Endothelial cell of umbilical vein (primary cell): ENCODE results near the gene MCEMP1. TPM values are rescaled to one million over a fixed set of nuclear protein-coding genes. Genes with fewer than 3 reads are reported as not detected.

Source experiments
- BruUV-seq: library from RNA; stranded (reverse); fragments of 400-500 nt; replicated peaks from 2 replicates; lab custom pipeline; 2021; lab: Mats Ljungman, UMichigan
- CTCF ChIA-PET: fragments of 300-600, 350-600 bp; sonication (Branson Sonifier 250); formaldehyde crosslinking; loops from one replicate; lab custom pipeline; 2021; ENCODE audit warnings: antibody characterized with exemption, inconsistent platforms; lab: Charles Lee
- POLR2A ChIA-PET: fragments of 300-600, 350-600 bp; sonication (Branson Sonifier 250); formaldehyde crosslinking; loops from one replicate; lab custom pipeline; 2021; ENCODE audit warnings: antibody characterized with exemption, inconsistent platforms; lab: Charles Lee
- DNase-seq: peaks from one replicate; pipeline ENCODE4 v3.0.0-alpha.2; 2011; ENCODE audit warnings: low read depth, low spot score
- FAIRE-seq: peaks from 2 replicates; lab custom pipeline; 2011; peaks lifted over from hg19 to GRCh38; lab: Jason Lieb, UNC
- H2AFZ ChIP-seq: 2 replicates; pipeline ENCODE4 v1.6.0; 2012; ENCODE audit warnings: low read depth, low read length, control low read depth, inconsistent platforms
- H3K27ac ChIP-seq: 2 replicates; pipeline ENCODE4 v1.5.1; 2011; ENCODE audit warnings: low read depth, mild to moderate bottlenecking, control low read depth, low read length, moderate library complexity; ENCODE audit not compliant: insufficient read depth
- H3K27me3 ChIP-seq, 2 experiments: 2 replicates each; pipeline versions ENCODE4 v1.6.0 to v1.6.1; 2011; ENCODE audit warnings: low read length in 2 of 2, mixed read lengths in 1 of 2; ENCODE audit not compliant: control insufficient read depth in 2 of 2, insufficient read depth in 2 of 2
- H3K36me3 ChIP-seq, 2 experiments: 2 replicates in 1 of 2; 3 replicates in 1 of 2; pipeline ENCODE4 v1.5.1; 2011; ENCODE audit warnings: low read length in 2 of 2, mild to moderate bottlenecking in 1 of 2, moderate library complexity in 1 of 2; ENCODE audit not compliant: control insufficient read depth in 2 of 2, insufficient read depth in 2 of 2; ENCODE audit errors: extremely low read depth in 1 of 2
- H3K4me1 ChIP-seq: 3 replicates; pipeline ENCODE4 v1.5.1; 2011; ENCODE audit warnings: mild to moderate bottlenecking, low read length; ENCODE audit not compliant: control insufficient read depth, insufficient read depth; ENCODE audit errors: extremely low read depth
- H3K4me2 ChIP-seq: 2 replicates; pipeline ENCODE4 v1.6.1; 2011; ENCODE audit warnings: low read length, control low read depth, mixed read lengths; ENCODE audit not compliant: insufficient read depth
- H3K4me3 ChIP-seq, 3 experiments: fragments of 200-600 bp in 1 of 3; sonication (generic), shearing (Covaris generic) in 1 of 3; replicated peaks in 1 of 3; 2 replicates each; pipeline ENCODE4 v1.5.1; 2011 to 2016; ENCODE audit warnings: control low read depth in 3 of 3, low read length in 3 of 3, mild to moderate bottlenecking in 2 of 3, inconsistent platforms in 1 of 3, low read depth in 1 of 3, moderate library complexity in 1 of 3; ENCODE audit not compliant: insufficient read depth in 1 of 3
- H3K79me2 ChIP-seq: 2 replicates; pipeline ENCODE4 v1.6.0; 2012; ENCODE audit warnings: low read length, inconsistent platforms; ENCODE audit not compliant: control insufficient read depth, insufficient read depth
- H3K9ac ChIP-seq: replicated peaks from 2 replicates; pipeline ENCODE3; 2011; ENCODE audit warnings: low read length, control low read depth; ENCODE audit not compliant: insufficient read depth; ENCODE audit errors: extremely low read depth
- H3K9me1 ChIP-seq: replicated peaks from 3 replicates; pipeline ENCODE4 v1.6.0; 2011; ENCODE audit warnings: mild to moderate bottlenecking, low read length; ENCODE audit not compliant: control insufficient read depth, insufficient read depth; ENCODE audit errors: extremely low read depth
- H3K9me3 ChIP-seq: replicated peaks from 2 replicates; pipeline ENCODE4 v1.5.1; 2012; ENCODE audit warnings: low read length, inconsistent platforms; ENCODE audit not compliant: control insufficient read depth, insufficient read depth
- H4K20me1 ChIP-seq: replicated peaks from 2 replicates; pipeline ENCODE3; 2011; ENCODE audit warnings: mild to moderate bottlenecking, low read length; ENCODE audit not compliant: control insufficient read depth, insufficient read depth; ENCODE audit errors: extremely low read depth
- CTCF ChIP-seq, 2 donors: IDR thresholded peaks; 1 replicate in 1 of 2; 2 replicates in 1 of 2; pipeline ENCODE4 v1.5.1; 2011; ENCODE audit warnings: low read length in 2 of 2, mild to moderate bottlenecking in 2 of 2, moderate library complexity in 2 of 2, control low read depth in 1 of 2, inconsistent platforms in 1 of 2, low read depth in 1 of 2; ENCODE audit not compliant: insufficient read depth in 1 of 2; ENCODE audit errors: extremely low read depth in 1 of 2
- FOS ChIP-seq: IDR thresholded peaks from 2 replicates; pipeline ENCODE4 v1.6.1; 2011; ENCODE audit warnings: mild to moderate bottlenecking, low read length, moderate library complexity, borderline replicate concordance; ENCODE audit not compliant: insufficient read depth
- GATA2 ChIP-seq: IDR thresholded peaks from 2 replicates; pipeline ENCODE4 v1.7.0; 2011; ENCODE audit warnings: low read depth, mild to moderate bottlenecking, moderate library complexity, mixed read lengths, low read length; ENCODE audit not compliant: insufficient read length, insufficient read depth
- JUN ChIP-seq: IDR thresholded peaks from 2 replicates; pipeline ENCODE4 v1.6.1; 2011; ENCODE audit warnings: borderline replicate concordance, low read depth; ENCODE audit not compliant: insufficient read length, insufficient read depth
- MYC ChIP-seq: IDR thresholded peaks from one replicate; pipeline ENCODE4 v1.6.1; 2011; ENCODE audit warnings: mild to moderate bottlenecking, low read depth, low read length
- POLR2A ChIP-seq: IDR thresholded peaks from 2 replicates; pipeline ENCODE4 v1.6.1; 2012; ENCODE audit warnings: low read depth, mild to moderate bottlenecking, control low read depth, low read length
- POLR2AphosphoS5 ChIP-seq: IDR thresholded peaks from 2 replicates; pipeline ENCODE4 v1.6.1; 2012; ENCODE audit warnings: low read depth, mild to moderate bottlenecking, control low read depth, low read length, moderate library complexity; ENCODE audit not compliant: insufficient read depth
- dilution Hi-C: fragments of 300-500 bp; cut with MboI; formaldehyde crosslinking; loops from one replicate; pipeline ENCODE4 v1.15.0; 2019; ENCODE audit warnings: low sequenced_read_pairs; ENCODE audit not compliant: extremely low pct_ligation_motif_present
- intact Hi-C: fragments of 100-400 bp; cut with micrococcal nuclease; formaldehyde crosslinking; loops from one replicate; pipeline ENCODE4 v1.10.0; 2022
- polyA plus RNA-seq, 4 experiments: library from polyadenylated mRNA; depleted of rRNA in 3 of 4; stranded (reverse) in 3 of 4; unstranded in 1 of 4; fragments of >200 nt; gene quantifications; 2 replicates each; pipeline versions ENCODE4 v1.2.1 to v1.2.3, GENCODE V29; 2011 to 2012; ENCODE audit warnings: missing spikeins in 1 of 4
- total RNA-seq: library from RNA; stranded (reverse); gene quantifications from 2 replicates; pipeline ENCODE4 v1.2.3, GENCODE V29; 2021

Gene MCEMP1
- total and polyA plus RNA-seq, 2 donors (not counting 3 experiments of a cell fraction or from before 2014, with no cell fraction given), result not detected

GRCh38 chr19:7662657-7663056, 14.2 kb upstream of the MCEMP1 start:
- CTCF ChIA-PET, result interaction anchor here (1.5 to 3.3 kb wide), 2 partner anchors 13 to 18 kb away, joined by 5 to 24 read pairs; partner anchors contain the start of gene TRAPPC5
- H3K27ac ChIP-seq, result no peak overlapping the region
- no peak overlapping the region for H3K9ac ChIP-seq
- dilution Hi-C loops, result no loop called here
- H3K4me3 ChIP-seq, result no peak overlapping the region
- no peak overlapping the region for H3K4me2 ChIP-seq
- H2AFZ ChIP-seq, result no peak overlapping the region
- no TSS peak for BruUV-seq
- H3K9me3 ChIP-seq, result no peaks in the 10 kb centered on the region
- no peaks in the 10 kb centered on the region for H4K20me1 ChIP-seq
- no peaks in the 10 kb centered on the region for H3K79me2 ChIP-seq
- H3K9me1 ChIP-seq, result no peaks in the 10 kb centered on the region
- POLR2A ChIA-PET, result no interaction called here
- TF ChIP-seq CTCF (IDR thresholded peaks at IDR 0.05; ENCODE audit: extremely low read depth in 1 of 2, insufficient read depth in 1 of 2, low read depth in 1 of 2, low read length in 2 of 2) (no peak), GATA2 (no peak), FOS (no peak), POLR2AphosphoS5 (no peak), MYC (no peak), POLR2A (no peak), JUN (no peak)
- intact Hi-C loops, result no loop called here
- H3K27me3 ChIP-seq, result peaks cover 0 to 2% of the 10 kb centered on the region in 2 experiments
- H3K4me1 ChIP-seq, result no peaks in the 10 kb centered on the region
- DNase-seq (no peak), FAIRE-seq (no peak)
- no peaks in the 10 kb centered on the region for H3K36me3 ChIP-seq
